Neural progenitor cell (in vitro differentiated cells): ENCODE measurements around the gene MYRIP. TPM values are rescaled to one million over a fixed set of nuclear protein-coding genes. Genes with fewer than 3 reads are reported as not detected.

Source experiments
- DNase-seq: peaks from one replicate; pipeline ENCODE4 v3.0.0-alpha.2; 2016; ENCODE audit warnings: low spot score
- H2AFZ ChIP-seq: fragments of 200-600 bp; sonication (generic); replicated peaks from 2 replicates; pipeline ENCODE4 v1.6.1; 2016; ENCODE audit warnings: antibody characterized with exemption
- H3F3A ChIP-seq: fragments of 200-600 bp; sonication (generic); 2 replicates; pipeline ENCODE4 v1.6.1; 2016; ENCODE audit warnings: antibody characterized with exemption, low read depth
- H3K27ac ChIP-seq: fragments of 200-600 bp; sonication (generic); 2 replicates; pipeline ENCODE4 v1.5.1; 2016; ENCODE audit warnings: mild to moderate bottlenecking
- H3K27me3 ChIP-seq: fragments of 200-600 bp; sonication (generic); 2 replicates; pipeline ENCODE4 v1.6.1; 2016; ENCODE audit warnings: mild to moderate bottlenecking, moderate library complexity
- H3K36me3 ChIP-seq: fragments of 200-600 bp; sonication (generic); 2 replicates; pipeline ENCODE4 v1.5.1; 2016
- H3K4me1 ChIP-seq: fragments of 200-600 bp; sonication (generic); 2 replicates; pipeline ENCODE4 v1.6.1; 2016; ENCODE audit warnings: mixed run types
- H3K4me2 ChIP-seq: fragments of 200-600 bp; sonication (generic); 2 replicates; pipeline ENCODE4 v1.6.1; 2016
- H3K4me3 ChIP-seq: fragments of 200-600 bp; sonication (generic); 2 replicates; pipeline ENCODE4 v1.5.1; 2016
- H3K79me2 ChIP-seq: fragments of 200-600 bp; sonication (generic); 2 replicates; pipeline ENCODE4 v1.6.1; 2016; ENCODE audit warnings: low read depth
- H3K9ac ChIP-seq: fragments of 200-600 bp; sonication (generic); 2 replicates; pipeline ENCODE4 v1.6.1; 2016
- H3K9me3 ChIP-seq: fragments of 200-600 bp; sonication (generic); 2 replicates; pipeline ENCODE4 v1.5.1; 2016; ENCODE audit warnings: low read depth
- H4K20me1 ChIP-seq: fragments of 200-600 bp; sonication (generic); 2 replicates; pipeline ENCODE4 v1.6.1; 2016; ENCODE audit warnings: low read depth
- H3K27ac Mint-ChIP-seq: 3 replicates; pipeline ENCODE4 v1.8.0; 2021; ENCODE audit warnings: mixed read lengths
- H3K27me3 Mint-ChIP-seq: 2 replicates; pipeline ENCODE4 v1.8.0; 2022; ENCODE audit warnings: low read depth, mild to moderate bottlenecking, inconsistent platforms, moderate library complexity, mixed read lengths; ENCODE audit not compliant: insufficient read depth
- H3K36me3 Mint-ChIP-seq: 3 replicates; pipeline ENCODE4 v1.8.0; 2021; ENCODE audit warnings: mixed read lengths
- H3K4me1 Mint-ChIP-seq: 3 replicates; pipeline ENCODE4 v1.8.0; 2021; ENCODE audit warnings: mixed read lengths
- H3K4me3 Mint-ChIP-seq: 3 replicates; pipeline ENCODE4 v1.8.0; 2021; ENCODE audit warnings: mild to moderate bottlenecking, moderate library complexity, mixed read lengths
- H3K9me3 Mint-ChIP-seq: 3 replicates; pipeline ENCODE4 v1.8.0; 2020; ENCODE audit warnings: mixed read lengths
- EZH2 ChIP-seq: fragments of 200-600 bp; sonication (generic); IDR thresholded peaks from 2 replicates; pipeline ENCODE4 v1.6.1; 2017; ENCODE audit warnings: antibody characterized with exemption, mild to moderate bottlenecking, moderate library complexity
- EZH2phosphoT487 ChIP-seq: fragments of 200-600 bp; sonication (generic); IDR thresholded peaks from 2 replicates; pipeline ENCODE4 v1.6.1; 2017; ENCODE audit warnings: antibody characterized with exemption
- total RNA-seq: library from RNA; depleted of rRNA; stranded (reverse); fragments of >200 nt; gene quantifications from 2 replicates; pipeline ENCODE4 v1.2.3, GENCODE V29; 2015; ENCODE audit warnings: low replicate concordance
- TF ChIP-seq, protein P1 (sequence below): fragments of 200-600 bp; sonication (generic); IDR thresholded peaks from 2 replicates; pipeline ENCODE4 v1.5.1; 2017; ENCODE audit warnings: antibody characterized with exemption, mild to moderate bottlenecking

MYRIP gene
- total RNA-seq, 1 donor from 2014 or later, result 0.62 TPM

DNA sequence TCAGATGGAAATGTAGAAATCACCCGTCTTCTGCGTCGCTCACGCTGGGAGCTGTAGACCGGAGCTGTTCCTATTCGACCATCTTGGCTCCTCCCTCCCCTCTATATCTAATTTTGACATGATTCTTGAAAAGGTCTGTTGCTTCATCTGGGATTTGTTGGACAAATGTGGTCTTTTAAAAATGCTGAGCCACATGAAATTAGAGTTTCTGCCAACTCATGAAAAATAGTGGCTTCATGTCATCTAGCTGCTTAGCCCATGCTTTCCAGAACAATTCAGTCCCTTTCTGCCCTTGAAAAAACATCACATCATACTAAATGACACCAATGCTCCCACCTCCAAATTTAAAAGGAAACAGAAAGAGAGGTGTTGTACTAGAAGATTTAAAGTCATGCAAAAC, 351.5 kb downstream of the MYRIP start:
- Mint-ChIP-seq H3K27ac (no peak overlapping the region), H3K4me1 (no peaks in the 10 kb centered on the region), H3K4me3 (no peak overlapping the region), H3K36me3 (no peaks in the 10 kb centered on the region), H3K27me3 (peaks cover 2% of the 10 kb centered on the region), H3K9me3 (peaks cover 13% of the 10 kb centered on the region)
- no peaks in the 10 kb centered on the region for H3F3A ChIP-seq
- no peak overlapping the region for H3K9ac ChIP-seq
- TF ChIP-seq EZH2 (no peak), EZH2phosphoT487 (no peak)
- TF ChIP-seq, protein P1, sequence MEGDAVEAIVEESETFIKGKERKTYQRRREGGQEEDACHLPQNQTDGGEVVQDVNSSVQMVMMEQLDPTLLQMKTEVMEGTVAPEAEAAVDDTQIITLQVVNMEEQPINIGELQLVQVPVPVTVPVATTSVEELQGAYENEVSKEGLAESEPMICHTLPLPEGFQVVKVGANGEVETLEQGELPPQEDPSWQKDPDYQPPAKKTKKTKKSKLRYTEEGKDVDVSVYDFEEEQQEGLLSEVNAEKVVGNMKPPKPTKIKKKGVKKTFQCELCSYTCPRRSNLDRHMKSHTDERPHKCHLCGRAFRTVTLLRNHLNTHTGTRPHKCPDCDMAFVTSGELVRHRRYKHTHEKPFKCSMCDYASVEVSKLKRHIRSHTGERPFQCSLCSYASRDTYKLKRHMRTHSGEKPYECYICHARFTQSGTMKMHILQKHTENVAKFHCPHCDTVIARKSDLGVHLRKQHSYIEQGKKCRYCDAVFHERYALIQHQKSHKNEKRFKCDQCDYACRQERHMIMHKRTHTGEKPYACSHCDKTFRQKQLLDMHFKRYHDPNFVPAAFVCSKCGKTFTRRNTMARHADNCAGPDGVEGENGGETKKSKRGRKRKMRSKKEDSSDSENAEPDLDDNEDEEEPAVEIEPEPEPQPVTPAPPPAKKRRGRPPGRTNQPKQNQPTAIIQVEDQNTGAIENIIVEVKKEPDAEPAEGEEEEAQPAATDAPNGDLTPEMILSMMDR, result no peak
- no peaks in the 10 kb centered on the region for H3K36me3 ChIP-seq
- DNase-seq, result no peak
- no peaks in the 10 kb centered on the region for H4K20me1 ChIP-seq
- H3K4me3 ChIP-seq, result no peak overlapping the region
- no peaks in the 10 kb centered on the region for H3K9me3 ChIP-seq
- no peak overlapping the region for H2AFZ ChIP-seq
- no peaks in the 10 kb centered on the region for H3K4me1 ChIP-seq
- H3K27ac ChIP-seq, result no peak overlapping the region
- no peak overlapping the region for H3K4me2 ChIP-seq
- H3K27me3 ChIP-seq, result no peaks in the 10 kb centered on the region
- no peaks in the 10 kb centered on the region for H3K79me2 ChIP-seq

GRCh38 chr3:40162616-40163015, 353.2 kb downstream of the MYRIP start:
- Histone ChIP-seq H3K27me3 (no peaks in the 10 kb centered on the region), H3K36me3 (no peaks in the 10 kb centered on the region), H3K4me1 (no peaks in the 10 kb centered on the region), H3K79me2 (no peaks in the 10 kb centered on the region), H3K9ac (no peak overlapping the region), H3K4me3 (no peak overlapping the region), H2AFZ (no peak overlapping the region), H3F3A (no peaks in the 10 kb centered on the region), H3K4me2 (no peak overlapping the region), H3K9me3 (no peaks in the 10 kb centered on the region), H3K27ac (no peak overlapping the region), H4K20me1 (no peaks in the 10 kb centered on the region)
- Mint-ChIP-seq H3K36me3 (no peaks in the 10 kb centered on the region), H3K9me3 (peaks cover 13% of the 10 kb centered on the region), H3K4me3 (no peak overlapping the region), H3K27me3 (peaks cover 2% of the 10 kb centered on the region), H3K27ac (no peak overlapping the region), H3K4me1 (no peaks in the 10 kb centered on the region)
- TF ChIP-seq EZH2 (no peak), EZH2phosphoT487 (no peak)
- TF ChIP-seq, protein P1, result no peak
- DNase-seq, result no peak

GRCh38 chr3:40166997-40167396, 357.6 kb downstream of the MYRIP start:
- H2AFZ ChIP-seq, result no peak overlapping the region
- H3K4me1 ChIP-seq, result no peaks in the 10 kb centered on the region
- no peak overlapping the region for H3K4me2 ChIP-seq
- no peaks in the 10 kb centered on the region for H3K9me3 Mint-ChIP-seq
- no peaks in the 10 kb centered on the region for H3K27me3 Mint-ChIP-seq
- H3K4me1 Mint-ChIP-seq, result no peaks in the 10 kb centered on the region
- no peaks in the 10 kb centered on the region for H3K36me3 ChIP-seq
- no peak overlapping the region for H3K4me3 Mint-ChIP-seq
- H3K27me3 ChIP-seq, result no peaks in the 10 kb centered on the region
- no peak overlapping the region for H3K27ac Mint-ChIP-seq
- H3K4me3 ChIP-seq, result no peak overlapping the region
- DNase-seq, result peak; percentile 6
- H4K20me1 ChIP-seq, result no peaks in the 10 kb centered on the region
- H3F3A ChIP-seq, result no peaks in the 10 kb centered on the region
- H3K9ac ChIP-seq, result no peak overlapping the region
- H3K79me2 ChIP-seq, result no peaks in the 10 kb centered on the region
- H3K36me3 Mint-ChIP-seq, result no peaks in the 10 kb centered on the region
- H3K9me3 ChIP-seq, result no peaks in the 10 kb centered on the region
- no peak overlapping the region for H3K27ac ChIP-seq
- TF ChIP-seq EZH2, result no peak
- TF ChIP-seq, protein P1, result peak; percentile 23

- Histone ChIP-seq H3K27ac (no peak overlapping the region), H3K9ac (no peak overlapping the region), H3K9me3 (no peaks in the 10 kb centered on the region), H4K20me1 (no peaks in the 10 kb centered on the region), H3K36me3 (no peaks in the 10 kb centered on the region), H3K4me2 (no peak overlapping the region), H3K79me2 (no peaks in the 10 kb centered on the region), H3K4me1 (no peaks in the 10 kb centered on the region), H2AFZ (no peak overlapping the region), H3F3A (no peaks in the 10 kb centered on the region), H3K4me3 (no peak overlapping the region), H3K27me3 (no peaks in the 10 kb centered on the region)
- Mint-ChIP-seq H3K36me3 (no peaks in the 10 kb centered on the region), H3K27ac (no peak overlapping the region), H3K4me3 (no peak overlapping the region), H3K4me1 (no peaks in the 10 kb centered on the region), H3K9me3 (no peaks in the 10 kb centered on the region), H3K27me3 (peaks cover 2% of the 10 kb centered on the region)
- no peak for TF ChIP-seq EZH2
- TF ChIP-seq, protein P1, result no peak
- no peak for TF ChIP-seq EZH2phosphoT487
- no peak for DNase-seq
These were observed 358.5 kb downstream of the MYRIP start for GRCh38 chr3:40167958-40168357.
